SKM-1 treated with dmso at 0.1 percent for 144 hours (cell line): ENCODE data around the gene CACNG8.

Source experiments
- DNase-seq: peaks from one replicate; lab custom pipeline; 2025; ENCODE audit not compliant: unreplicated experiment; lab: John Stamatoyannopoulos, UW

The CACNG8 gene

GRCh38 chr19:53961523-53962356 is 997 bp upstream of the CACNG8 start:
- DNase-seq = no peak

DNA sequence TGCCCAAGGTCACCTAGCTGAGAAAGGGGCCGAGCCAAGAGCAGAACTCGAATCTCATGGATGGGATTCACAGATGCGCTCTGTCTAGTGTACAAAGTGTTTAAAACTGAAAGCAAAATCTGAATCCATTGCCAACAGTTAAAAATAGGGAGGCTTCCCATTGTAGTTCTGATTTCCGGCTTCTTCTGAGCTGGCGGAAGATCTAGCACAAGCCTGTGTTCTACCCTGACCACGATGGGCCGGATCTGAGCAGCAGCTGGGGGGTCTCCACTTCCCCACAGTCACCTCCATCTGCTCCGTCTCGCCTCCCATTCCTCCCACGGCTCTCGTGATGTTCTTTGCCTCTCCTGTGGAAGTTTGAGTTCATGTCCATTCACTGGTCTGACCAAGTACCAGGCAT is 2.4 kb downstream of the CACNG8 start:
- DNase-seq = no peak

DNA sequence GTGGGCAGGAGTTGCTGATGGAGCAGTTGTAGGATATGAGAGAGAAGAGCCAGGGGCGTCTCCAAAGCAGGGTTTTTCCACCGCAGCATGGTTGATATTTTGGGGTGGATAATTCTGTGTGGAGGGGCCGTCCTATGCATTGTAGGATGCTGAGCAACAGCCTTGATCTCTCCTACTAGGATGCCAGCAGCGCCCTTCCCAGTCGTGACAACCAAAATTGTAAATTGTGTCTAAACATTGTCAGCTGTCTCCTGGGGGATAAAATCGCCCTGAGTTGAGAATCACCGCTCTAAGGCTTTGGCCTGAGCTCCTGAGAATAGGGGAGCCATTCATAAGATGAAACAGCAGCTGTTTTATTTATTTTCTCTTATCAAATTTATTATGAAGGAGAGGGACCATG is 4.2 kb downstream of the CACNG8 start:
- no peak for DNase-seq

GRCh38 chr19:53969366-53969765 is 6.6 kb downstream of the CACNG8 start:
- no peak for DNase-seq

GRCh38 chr19:53971673-53972072 is 8.9 kb downstream of the CACNG8 start:
- DNase-seq = no peak

- DNase-seq = peak; percentile 34
Observed at GRCh38 chr19:53977429-53977990, 14.8 kb downstream of the CACNG8 start.

DNA sequence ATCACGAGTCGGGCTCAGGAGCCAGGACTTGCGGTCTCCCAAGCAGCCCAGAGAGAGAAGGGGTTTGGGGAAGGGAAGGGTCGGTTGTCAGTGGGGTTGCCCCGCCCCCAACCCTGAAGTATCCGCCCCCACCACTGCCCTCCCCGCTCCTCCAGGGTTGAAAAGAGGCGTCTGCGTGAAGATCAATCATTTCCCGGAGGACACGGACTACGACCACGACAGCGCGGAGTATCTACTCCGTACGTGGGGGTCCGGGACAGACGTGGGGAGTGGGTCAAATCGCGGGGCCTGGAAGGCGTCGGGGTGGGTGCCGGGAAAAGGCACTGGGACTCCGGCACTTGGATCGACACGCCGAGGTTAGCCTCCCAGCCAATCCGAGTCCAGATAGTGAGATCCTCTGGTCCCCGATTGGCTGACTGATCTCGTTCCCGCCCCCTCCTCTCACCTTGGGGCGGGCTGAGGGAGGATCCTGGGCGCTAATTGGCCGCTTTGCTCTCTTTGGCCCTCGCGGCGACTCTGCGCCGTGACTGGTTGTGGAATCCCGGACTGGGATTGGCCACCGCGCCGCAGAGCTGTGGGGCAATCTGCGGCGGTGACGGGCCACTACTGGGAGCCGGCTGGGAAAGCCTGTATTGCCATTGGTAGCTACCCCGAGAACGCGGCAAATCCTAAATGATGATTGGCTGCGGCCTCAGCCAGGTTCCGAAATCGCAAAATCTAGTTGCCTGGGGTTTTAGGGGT is 15.4 kb downstream of the CACNG8 start:
- peak; percentile 43 for DNase-seq

DNA sequence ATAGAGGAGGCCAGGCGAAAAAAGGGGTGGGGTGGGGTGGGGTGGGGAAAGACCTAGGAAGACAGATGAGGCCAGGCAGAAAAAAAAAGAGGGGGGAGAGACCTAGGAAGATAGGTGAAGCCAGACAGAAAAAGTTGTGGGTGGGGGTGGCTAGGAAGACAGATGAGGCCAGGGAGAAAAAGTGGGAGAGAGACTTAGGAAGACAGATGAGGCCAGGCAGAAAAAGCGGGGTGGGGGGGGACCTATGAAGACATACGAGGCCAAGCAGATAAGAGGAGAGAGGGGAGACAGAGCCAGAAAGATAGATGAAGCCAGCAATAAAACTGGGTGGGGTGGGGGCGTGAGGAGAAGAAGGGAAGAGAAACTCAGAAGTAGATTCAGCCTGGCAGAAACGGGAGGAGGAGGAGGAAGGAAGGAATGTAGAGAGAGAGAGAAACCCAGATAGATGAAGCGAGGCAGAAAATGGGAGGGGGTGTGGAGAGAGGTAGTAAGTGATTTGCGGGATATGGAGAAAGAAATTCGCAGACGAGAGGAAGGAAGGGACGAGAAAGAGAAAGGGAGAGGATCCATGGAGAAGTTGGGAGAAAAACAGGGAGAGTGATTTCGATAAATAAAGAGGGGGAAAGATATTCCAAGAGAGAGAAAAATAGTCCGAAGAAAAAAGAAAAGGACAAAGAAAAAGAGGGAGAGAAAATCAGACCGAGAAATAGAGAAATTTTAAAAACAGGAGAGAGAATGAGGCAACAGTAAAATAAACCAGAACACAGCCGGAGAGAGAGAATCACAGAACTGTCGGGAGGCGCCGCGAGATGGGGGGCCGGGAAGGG is 16.5 kb downstream of the CACNG8 start:
- DNase-seq = no peak

DNA sequence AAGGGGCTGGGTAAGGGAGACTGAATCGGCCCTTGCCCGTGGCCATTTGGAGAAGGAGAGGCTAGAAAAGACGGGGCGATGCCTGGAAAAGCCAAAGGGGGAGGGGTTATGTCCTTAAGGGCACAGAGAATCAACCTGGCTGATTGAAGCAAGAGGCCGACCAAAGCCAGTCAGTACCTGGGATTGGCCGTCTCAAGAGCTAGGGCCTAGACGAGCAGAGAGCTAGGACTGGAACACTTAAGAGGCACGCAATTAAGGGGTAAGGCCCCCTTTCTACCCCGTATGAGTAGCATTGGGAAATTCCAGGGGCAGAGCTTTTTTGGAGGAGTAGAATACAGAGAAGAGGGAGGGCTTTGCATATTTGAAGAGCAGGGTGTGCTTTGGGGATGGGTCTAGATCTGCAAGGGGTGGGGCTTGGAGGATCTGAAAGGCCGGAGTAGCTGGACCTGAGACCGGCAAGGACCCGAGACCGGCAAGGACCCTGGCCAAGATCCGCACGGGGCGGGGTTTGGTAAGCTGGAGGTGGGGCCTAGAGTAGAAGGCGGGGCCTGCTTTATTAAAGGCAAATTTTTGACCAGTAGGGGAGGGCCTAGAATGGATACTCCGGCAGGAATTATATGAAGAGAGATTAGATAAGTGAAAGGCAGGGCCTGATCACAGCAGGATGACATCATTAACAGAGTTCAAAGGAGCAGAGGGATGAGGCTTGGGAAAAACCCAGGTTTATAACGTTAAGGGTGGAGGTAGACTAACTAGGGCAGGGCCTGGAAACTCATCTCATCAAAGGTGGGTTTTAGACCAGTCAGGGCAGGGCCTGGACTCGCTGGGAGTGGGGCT is 18.0 kb downstream of the CACNG8 start:
- DNase-seq = no peak

GRCh38 chr19:53981376-53981951 is 18.7 kb downstream of the CACNG8 start:
- no peak for DNase-seq

DNA sequence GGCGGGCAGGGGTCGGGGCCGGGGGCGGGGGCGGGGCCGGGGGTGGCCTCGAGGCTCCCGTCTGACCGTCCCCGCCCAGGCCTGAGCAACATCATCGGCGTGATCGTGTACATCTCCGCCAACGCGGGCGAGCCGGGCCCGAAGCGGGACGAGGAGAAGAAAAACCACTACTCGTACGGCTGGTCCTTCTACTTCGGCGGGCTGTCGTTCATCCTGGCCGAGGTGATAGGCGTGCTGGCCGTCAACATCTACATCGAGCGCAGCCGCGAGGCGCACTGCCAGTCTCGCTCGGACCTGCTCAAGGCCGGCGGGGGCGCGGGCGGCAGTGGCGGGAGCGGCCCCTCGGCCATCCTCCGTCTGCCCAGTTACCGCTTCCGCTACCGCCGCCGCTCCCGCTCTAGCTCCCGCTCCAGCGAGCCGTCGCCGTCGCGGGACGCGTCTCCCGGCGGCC is 19.3 kb downstream of the CACNG8 start:
- DNase-seq = no peak

DNA sequence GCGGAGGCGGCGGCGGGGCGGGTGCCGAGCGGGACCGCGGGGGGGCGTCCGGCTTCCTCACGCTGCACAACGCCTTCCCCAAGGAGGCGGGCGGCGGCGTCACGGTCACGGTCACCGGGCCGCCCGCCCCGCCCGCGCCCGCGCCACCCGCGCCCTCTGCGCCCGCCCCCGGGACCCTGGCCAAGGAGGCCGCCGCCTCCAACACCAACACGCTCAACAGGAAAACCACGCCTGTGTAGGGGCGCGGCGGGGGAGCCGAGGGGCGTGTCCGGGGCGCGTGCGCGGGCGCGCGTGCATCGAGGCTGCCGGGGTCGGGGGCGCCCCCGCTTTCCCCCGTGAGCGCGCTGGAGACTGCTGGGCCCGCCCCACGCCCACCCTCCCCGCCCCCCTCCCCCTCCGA is 19.9 kb downstream of the CACNG8 start:
- DNase-seq = no peak

DNA sequence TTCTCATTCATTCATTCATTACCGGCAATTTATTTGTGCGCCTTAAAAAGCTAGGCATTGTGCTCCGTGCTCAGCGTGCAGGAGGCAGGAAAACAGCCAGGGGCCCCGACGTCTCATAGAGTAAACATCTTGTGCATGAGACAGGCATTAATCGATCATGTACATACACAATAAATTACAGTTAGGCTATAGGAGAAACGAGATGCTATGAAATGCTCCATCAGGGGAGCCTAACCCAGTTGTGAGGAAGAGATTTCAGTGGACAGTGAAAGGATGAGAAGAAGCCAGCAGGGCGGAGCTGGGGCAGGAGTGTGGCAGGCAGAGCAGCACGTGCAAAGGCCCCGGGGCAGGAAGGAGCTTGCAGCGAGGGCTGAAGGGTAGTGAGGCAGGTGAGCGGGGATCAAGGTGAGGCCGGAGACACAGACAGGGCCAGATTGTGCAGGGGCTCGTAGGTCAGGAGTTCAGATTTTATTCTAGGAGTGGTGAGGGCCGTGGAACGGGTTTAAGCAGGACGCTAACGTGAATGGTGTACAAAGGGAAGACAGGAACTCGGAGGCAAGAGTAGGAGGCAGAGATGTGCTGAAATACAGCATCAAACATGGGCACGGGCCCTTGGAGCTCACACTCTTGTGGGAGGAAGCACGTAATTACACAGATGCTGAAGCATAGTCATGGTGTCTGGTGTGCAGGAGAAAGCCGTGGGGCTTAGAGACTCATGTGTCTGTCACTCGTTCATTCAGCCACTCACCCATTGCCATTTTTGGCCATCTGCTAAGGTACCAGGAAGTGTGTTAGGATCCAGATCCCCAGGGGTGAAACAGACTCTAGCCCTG is 20.9 kb downstream of the CACNG8 start:
- DNase-seq = no peak

- no peak for DNase-seq
Observed at GRCh38 chr19:53985863-53986262, 23.1 kb downstream of the CACNG8 start.

DNA sequence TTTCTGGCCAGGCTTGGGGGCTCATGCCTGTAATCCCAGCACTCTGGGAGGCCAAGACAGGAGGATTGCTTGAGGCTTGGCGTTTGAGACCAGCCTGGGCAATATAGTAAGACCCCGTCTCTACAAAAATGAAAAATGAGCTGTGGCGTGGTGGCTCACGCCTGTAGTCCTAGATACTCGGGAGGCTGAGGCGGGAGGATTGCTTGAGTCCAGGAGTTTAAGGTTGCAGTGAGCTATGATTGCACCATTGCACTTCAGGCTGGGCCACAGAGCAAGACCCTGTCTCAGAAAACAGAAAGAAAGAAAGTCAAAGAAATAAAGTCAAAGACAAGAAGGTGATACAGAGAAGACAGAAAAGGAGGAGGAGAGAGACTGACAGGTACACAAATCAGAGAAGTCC is 26.2 kb downstream of the CACNG8 start:
- DNase-seq = no peak

DNA sequence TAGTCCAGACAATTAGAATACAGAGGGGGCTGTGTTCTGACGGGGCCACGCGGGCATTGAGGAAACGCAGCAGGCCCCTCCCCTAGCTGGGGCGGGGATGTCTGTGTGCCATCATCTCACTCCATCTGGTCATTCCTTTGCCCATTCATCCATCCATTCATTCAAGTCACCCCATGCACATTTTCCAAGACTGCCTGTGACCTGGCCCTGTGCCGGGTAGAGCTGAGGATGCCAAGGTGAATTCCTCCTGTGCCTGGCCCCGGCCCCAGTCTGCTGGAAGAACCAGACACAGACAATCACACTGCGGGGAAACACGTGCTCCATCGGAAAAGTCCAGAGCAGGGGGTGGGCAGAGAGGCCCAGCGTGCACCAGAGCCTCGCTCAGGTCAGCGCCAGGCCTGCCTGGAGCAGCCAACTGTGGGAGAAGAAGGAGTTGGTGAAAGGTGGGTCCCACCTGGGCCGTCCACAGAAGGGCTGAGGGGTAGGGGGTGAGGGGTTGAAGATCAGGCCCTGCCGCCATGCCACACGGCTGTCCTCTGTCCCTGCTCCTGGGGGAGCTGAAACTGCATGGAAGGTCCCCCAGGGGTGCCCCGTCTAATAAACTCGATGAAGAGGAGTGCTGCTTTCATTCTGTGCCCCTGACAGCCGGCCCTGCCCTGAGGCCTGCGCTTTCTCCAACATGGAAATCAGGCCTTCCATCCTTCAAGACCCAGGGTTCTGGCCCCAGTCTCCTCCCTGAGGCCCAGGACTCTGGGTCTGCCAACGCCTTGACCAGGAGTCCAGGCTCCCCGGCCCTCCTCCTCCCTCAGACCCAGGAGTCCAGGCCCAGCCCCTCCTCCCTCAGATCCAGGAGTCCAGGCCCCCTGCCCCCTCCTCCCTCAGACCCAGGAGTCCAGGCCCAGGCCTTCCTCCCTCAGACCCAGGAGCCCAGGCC is 27.1 kb downstream of the CACNG8 start:
- no peak for DNase-seq

DNA sequence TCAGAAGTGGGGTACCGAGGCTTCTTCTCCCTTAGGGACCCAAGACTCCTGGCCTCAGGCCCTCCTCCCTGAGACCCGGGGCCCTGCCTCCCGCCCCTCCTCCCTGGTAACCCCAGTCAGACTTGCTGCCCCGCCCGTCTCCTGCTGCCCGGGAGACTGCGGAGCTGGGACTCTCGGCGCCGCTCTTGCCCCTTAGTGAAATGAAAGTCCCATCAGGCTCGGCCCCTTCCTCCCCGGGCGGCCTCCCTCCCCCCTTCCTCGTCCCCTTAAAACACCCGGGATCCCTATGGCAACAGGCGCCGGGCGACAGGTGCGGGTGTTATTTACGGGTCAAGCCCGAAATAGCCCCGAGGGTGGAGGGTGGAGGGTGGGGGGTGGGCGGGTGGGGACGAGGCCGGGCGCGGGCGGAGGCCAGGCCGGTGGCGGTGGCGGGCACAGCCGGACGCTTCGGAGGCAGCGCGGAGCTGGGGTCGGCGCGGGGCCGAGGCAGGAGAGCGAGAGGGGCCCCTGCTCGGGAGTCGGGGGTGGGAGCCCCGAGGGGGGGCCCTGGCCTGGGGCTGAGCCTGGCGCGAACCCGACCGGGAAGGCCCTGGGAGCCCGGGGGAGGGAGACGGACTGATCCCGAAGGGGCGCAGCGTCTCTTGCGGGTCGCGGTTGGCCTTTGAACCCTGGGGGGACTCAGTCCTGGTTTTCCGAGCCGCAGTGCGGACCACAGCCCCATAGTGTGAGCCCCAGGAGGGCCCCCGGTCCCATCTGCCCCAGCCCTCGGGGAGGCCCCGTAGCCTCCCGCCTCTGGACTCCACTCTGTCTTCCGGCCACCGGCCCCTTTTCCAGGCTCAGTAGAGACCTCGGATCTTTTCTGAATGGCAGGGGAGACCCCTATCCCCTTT is 28.7 kb downstream of the CACNG8 start, which contains the start of gene CACNG6:
Gene CACNG6 (plus strand): TSS at position 414 of the 890 bp plus-strand sequence. CDS start 1,241 bp downstream, outside the sequence.
- DNase-seq = no peak
